GDM1 (cell line): ENCODE results near the gene DYNLT2.

Source experiments
- DNase-seq: peaks from one replicate; lab custom pipeline; 2025; lab: John Stamatoyannopoulos, UW

DYNLT2 gene

GRCh38 chr6:169738204-169738975, 13.0 kb downstream of the DYNLT2 start:
- DNase-seq = no peak

- no peak for DNase-seq
These were observed 21.4 kb downstream of the DYNLT2 start for GRCh38 chr6:169729961-169730360.

GRCh38 chr6:169726963-169727362, 24.4 kb downstream of the DYNLT2 start:
- DNase-seq = no peak

GRCh38 chr6:169726049-169726400, 25.3 kb downstream of the DYNLT2 start:
- no peak for DNase-seq

- DNase-seq = no peak
These were observed 26.0 kb downstream of the DYNLT2 start for GRCh38 chr6:169725125-169726048.

GRCh38 chr6:169724494-169725124, 26.8 kb downstream of the DYNLT2 start, which contains the start of gene PHF10:
Gene PHF10, minus strand, starts transcription at chr6:169724500. Its CDS starts 569 bp downstream, at chr6:169723931.
- peak; percentile 57 for DNase-seq

- DNase-seq = peak; percentile 13
These were observed 27.3 kb downstream of the DYNLT2 start for GRCh38 chr6:169723991-169724493.

- DNase-seq = peak; percentile 39
These were observed 28.0 kb downstream of the DYNLT2 start for GRCh38 chr6:169723200-169723909.

- DNase-seq = peak; percentile 45
These were observed 28.8 kb downstream of the DYNLT2 start for GRCh38 chr6:169722362-169723199.

- no peak for DNase-seq
These were observed 31.0 kb downstream of the DYNLT2 start for GRCh38 chr6:169720207-169720855.

GRCh38 chr6:169719117-169719516, 32.3 kb downstream of the DYNLT2 start:
- no peak for DNase-seq

- no peak for DNase-seq
These were observed 36.8 kb downstream of the DYNLT2 start for GRCh38 chr6:169714595-169714994.

GRCh38 chr6:169714178-169714577, 37.2 kb downstream of the DYNLT2 start:
- DNase-seq = no peak

- no peak for DNase-seq
These were observed 41.4 kb downstream of the DYNLT2 start for GRCh38 chr6:169710009-169710408.

GRCh38 chr6:169709293-169709692, 42.1 kb downstream of the DYNLT2 start:
- DNase-seq = no peak

- DNase-seq = no peak
These were observed 43.6 kb downstream of the DYNLT2 start for GRCh38 chr6:169707772-169708171.

GRCh38 chr6:169702840-169703246, 48.5 kb downstream of the DYNLT2 start:
- DNase-seq = no peak

GRCh38 chr6:169701954-169702839, 49.2 kb downstream of the DYNLT2 start, which contains the start of the genes C6orf120 and WDR27:
Gene C6orf120, plus strand, starts transcription at chr6:169702126. Its CDS starts 334 bp downstream, at chr6:169702460.
Gene WDR27, minus strand, starts transcription at chr6:169702029. Its CDS starts 13,024 bp downstream, at chr6:169689005.
- peak; percentile 96 for DNase-seq
